Caco-2 (cell line): ENCODE data around the gene SZRD1. TPM values are rescaled to one million over a fixed set of nuclear protein-coding genes. Genes with fewer than 3 reads are reported as not detected.

Experiments used
- BruUV-seq: library from RNA; stranded (reverse); fragments of 400-500 nt; replicated peaks from 2 replicates; lab custom pipeline; 2021; lab: Mats Ljungman, UMichigan
- CTCF ChIA-PET: fragments of 300-600 bp; sonication (Branson Sonifier 250); formaldehyde crosslinking; loops from one replicate; lab custom pipeline; 2022; ENCODE audit warnings: antibody characterized with exemption; lab: Charles Lee
- POLR2A ChIA-PET: fragments of 300-600 bp; sonication (Branson Sonifier 250); formaldehyde crosslinking; loops from one replicate; lab custom pipeline; 2022; ENCODE audit warnings: antibody characterized with exemption; lab: Charles Lee
- DNase-seq, 2 experiments: peaks; one replicate each; pipeline versions ENCODE4 v3.0.0 to v3.0.0-alpha.2; 2020 to 2022
- H3K27me3 ChIP-seq: replicated peaks from 2 replicates; pipeline ENCODE4 v1.6.0; 2011; ENCODE audit warnings: low read length; ENCODE audit not compliant: control insufficient read depth, insufficient read depth
- H3K36me3 ChIP-seq: 2 replicates; pipeline ENCODE4 v1.5.1; 2011; ENCODE audit warnings: low read length; ENCODE audit not compliant: control insufficient read depth, insufficient read depth
- H3K4me1 ChIP-seq: fragments of 250-450 bp; sonication (Bioruptor Pico); 2 replicates; pipeline ENCODE4 v1.5.1; 2020; ENCODE audit warnings: mild to moderate bottlenecking
- H3K4me3 ChIP-seq: 2 replicates; pipeline ENCODE4 v1.5.1; 2011; ENCODE audit warnings: low read depth, mild to moderate bottlenecking, control low read depth, low read length
- H3K9me3 ChIP-seq: fragments of 250-450 bp; sonication (Bioruptor Pico); 2 replicates; pipeline ENCODE4 v1.5.1; 2020; ENCODE audit warnings: mild to moderate bottlenecking, moderate library complexity
- H3K27ac Mint-ChIP-seq: one replicate; pipeline ENCODE4 v1.8.0; 2022; ENCODE audit warnings: mixed read lengths; ENCODE audit not compliant: unreplicated experiment
- H3K27me3 Mint-ChIP-seq: one replicate; pipeline ENCODE4 v1.8.0; 2022; ENCODE audit warnings: mixed read lengths; ENCODE audit not compliant: insufficient read depth, unreplicated experiment
- H3K36me3 Mint-ChIP-seq: one replicate; pipeline ENCODE4 v1.8.0; 2022; ENCODE audit warnings: mild to moderate bottlenecking, mixed read lengths; ENCODE audit not compliant: insufficient read depth, unreplicated experiment
- H3K4me1 Mint-ChIP-seq: one replicate; pipeline ENCODE4 v1.8.0; 2022; ENCODE audit warnings: low read depth, mixed read lengths; ENCODE audit not compliant: unreplicated experiment
- H3K4me3 Mint-ChIP-seq: one replicate; pipeline ENCODE4 v1.8.0; 2022; ENCODE audit warnings: mild to moderate bottlenecking, moderate library complexity, mixed read lengths; ENCODE audit not compliant: unreplicated experiment
- H3K9me3 Mint-ChIP-seq: one replicate; pipeline ENCODE4 v1.8.0; 2022; ENCODE audit warnings: mixed read lengths; ENCODE audit not compliant: unreplicated experiment
- CTCF ChIP-seq, 2 experiments: fragments of 200-600 bp in 1 of 2; IDR thresholded peaks; 1 replicate in 1 of 2; 2 replicates in 1 of 2; pipeline versions ENCODE4 v1.5.1 to v1.8.0; 2011 to 2022; ENCODE audit warnings: antibody characterized with exemption in 1 of 2, control low read depth in 1 of 2, inconsistent platforms in 1 of 2, low read depth in 1 of 2, low read length in 1 of 2, mild to moderate bottlenecking in 1 of 2, moderate library complexity in 1 of 2; ENCODE audit not compliant: insufficient read depth in 1 of 2, severe bottlenecking in 1 of 2, unreplicated experiment in 1 of 2
- intact Hi-C: fragments of 100-400 bp; cut with micrococcal nuclease; formaldehyde crosslinking; loops from one replicate; pipeline ENCODE4 v1.10.0; 2022; ENCODE audit not compliant: unreplicated experiment
- total RNA-seq: library from RNA; stranded (reverse); gene quantifications from 2 replicates; pipeline ENCODE4 v1.2.3, GENCODE V29; 2022

Gene SZRD1
- total RNA-seq, 1 experiment from 2014 or later = 93.8 TPM

GRCh38 chr1:16378443-16378842 is 11.4 kb downstream of the SZRD1 start:
- Histone ChIP-seq H3K27me3 (no peaks in the 10 kb centered on the region), H3K4me1 (no peaks in the 10 kb centered on the region), H3K9me3 (no peaks in the 10 kb centered on the region), H3K4me3 (no peak overlapping the region), H3K36me3 (no peaks in the 10 kb centered on the region)
- no peak for TF ChIP-seq CTCF (IDR thresholded peaks at IDR 0.05; ENCODE audit: insufficient read depth in 1 of 2, low read depth in 1 of 2, low read length in 1 of 2, severe bottlenecking in 1 of 2, unreplicated experiment in 1 of 2)
- H3K27me3 Mint-ChIP-seq = no peaks in the 10 kb centered on the region
- intact Hi-C loops = no loop called here
- H3K4me3 Mint-ChIP-seq = no peak overlapping the region
- DNase-seq = no peak
- POLR2A ChIA-PET = no interaction called here
- no TSS peak for BruUV-seq
- H3K27ac Mint-ChIP-seq = no peak overlapping the region
- CTCF ChIA-PET = no interaction called here
- no peaks in the 10 kb centered on the region for H3K9me3 Mint-ChIP-seq
- no peaks in the 10 kb centered on the region for H3K4me1 Mint-ChIP-seq
- peaks cover 16% of the 10 kb centered on the region for H3K36me3 Mint-ChIP-seq

- Histone ChIP-seq H3K9me3 (no peaks in the 10 kb centered on the region), H3K36me3 (no peaks in the 10 kb centered on the region), H3K27me3 (no peaks in the 10 kb centered on the region), H3K4me3 (no peak overlapping the region), H3K4me1 (no peaks in the 10 kb centered on the region)
- H3K4me1 Mint-ChIP-seq = no peaks in the 10 kb centered on the region
- H3K9me3 Mint-ChIP-seq = no peaks in the 10 kb centered on the region
- peaks cover 20% of the 10 kb centered on the region for H3K36me3 Mint-ChIP-seq
- no peak for TF ChIP-seq CTCF (IDR thresholded peaks at IDR 0.05; ENCODE audit: insufficient read depth in 1 of 2, low read depth in 1 of 2, low read length in 1 of 2, severe bottlenecking in 1 of 2, unreplicated experiment in 1 of 2)
- H3K27ac Mint-ChIP-seq = no peak overlapping the region
- no peak overlapping the region for H3K4me3 Mint-ChIP-seq
- POLR2A ChIA-PET = no interaction called here
- no peaks in the 10 kb centered on the region for H3K27me3 Mint-ChIP-seq
- DNase-seq = no peak
- intact Hi-C loops = no loop called here
- CTCF ChIA-PET = interaction anchor here (0.6 kb wide), 1 partner anchor 79 kb away, joined by 3 read pairs; no protein-coding TSS in a partner anchor
- no TSS peak for BruUV-seq
These were observed 13.8 kb downstream of the SZRD1 start for GRCh38 chr1:16380868-16381267.

GRCh38 chr1:16383888-16384287 is 16.8 kb downstream of the SZRD1 start:
- Mint-ChIP-seq H3K27me3 (no peaks in the 10 kb centered on the region), H3K27ac (no peak overlapping the region)

More at GRCh38 chr1:16383888-16384287, 16.8 kb downstream of the SZRD1 start:
- no peak for TF ChIP-seq CTCF (IDR thresholded peaks at IDR 0.05; ENCODE audit: insufficient read depth in 1 of 2, low read depth in 1 of 2, low read length in 1 of 2, severe bottlenecking in 1 of 2, unreplicated experiment in 1 of 2)
- Mint-ChIP-seq H3K4me3 (no peak overlapping the region), H3K4me1 (no peaks in the 10 kb centered on the region), H3K36me3 (peaks cover 20% of the 10 kb centered on the region), H3K9me3 (no peaks in the 10 kb centered on the region)
- Histone ChIP-seq H3K4me3 (no peak overlapping the region), H3K27me3 (no peaks in the 10 kb centered on the region), H3K9me3 (no peaks in the 10 kb centered on the region), H3K4me1 (no peaks in the 10 kb centered on the region), H3K36me3 (no peaks in the 10 kb centered on the region; the same call in 1 of the 2 replicates)
- intact Hi-C loops = no loop called here
- POLR2A ChIA-PET = no interaction called here
- CTCF ChIA-PET = no interaction called here
- no TSS peak for BruUV-seq
- DNase-seq = no peak
